SKM-1 treated with dmso at 0.1 percent for 144 hours (cell line): ENCODE results near the gene PSD.

Experiments
- DNase-seq: peaks from one replicate; lab custom pipeline; 2025; ENCODE audit not compliant: unreplicated experiment; lab: John Stamatoyannopoulos, UW

Gene PSD

GRCh38 chr10:102393411-102394078 lies 25.0 kb downstream of the PSD start:
- DNase-seq, result no peak

- DNase-seq, result no peak
These were observed 26.3 kb downstream of the PSD start for GRCh38 chr10:102392306-102392705.

DNA sequence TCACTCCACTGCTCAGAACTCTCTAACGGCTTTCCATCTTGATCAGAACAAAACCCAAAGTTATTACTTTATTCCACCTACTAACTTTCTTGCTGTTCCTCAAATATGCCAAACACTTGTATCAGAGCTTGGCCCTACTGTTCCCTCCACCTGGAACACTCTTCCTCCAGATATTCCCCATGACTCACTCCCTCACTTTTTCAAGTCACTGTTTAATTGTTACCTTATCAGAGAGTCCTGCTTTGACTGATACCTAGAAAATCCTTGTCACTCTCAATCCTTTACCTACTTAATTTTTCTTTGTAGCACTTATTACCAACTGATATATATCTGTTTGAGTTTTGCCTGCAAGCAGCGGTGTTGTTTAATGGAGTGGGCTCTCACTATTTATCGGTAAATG lies 28.7 kb downstream of the PSD start:
- no peak for DNase-seq

DNA sequence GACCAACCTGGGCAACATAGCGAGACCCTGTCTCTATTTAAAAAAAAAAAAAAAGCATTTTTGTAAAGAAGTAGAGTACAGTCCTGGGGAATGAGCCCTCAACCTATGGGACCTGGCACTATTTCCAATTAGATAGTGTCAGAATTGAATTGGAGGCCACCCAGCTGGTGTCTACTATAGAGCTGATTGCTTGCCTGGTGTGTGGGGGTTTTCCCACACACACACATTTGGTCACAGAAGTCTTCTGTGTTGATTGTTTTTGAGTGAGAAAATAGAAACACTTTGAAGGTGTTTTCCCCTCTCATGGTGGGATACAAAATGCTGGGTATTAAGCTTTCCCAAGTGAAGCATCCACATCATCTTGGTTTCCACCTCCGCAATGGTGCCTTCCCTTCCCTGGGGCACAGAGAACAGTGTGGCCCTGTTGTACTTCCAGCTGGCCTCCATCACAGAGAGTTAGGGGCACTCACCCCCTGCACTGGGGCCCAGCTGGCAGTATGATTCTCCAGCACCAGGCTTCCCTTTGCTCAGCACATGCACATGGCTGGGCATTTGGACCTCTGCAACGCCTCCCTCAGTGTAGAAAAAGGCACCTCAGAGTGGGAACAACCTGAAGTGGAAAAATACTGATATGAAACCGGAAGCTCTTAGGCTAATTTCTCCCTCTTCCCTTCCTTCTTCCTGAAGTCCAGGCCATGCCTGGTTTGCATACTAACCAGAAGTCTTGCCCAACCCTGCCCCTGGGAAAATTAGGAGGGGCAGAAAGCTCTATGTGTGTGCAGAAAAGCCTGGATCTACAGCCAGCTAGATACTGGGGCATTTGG lies 33.8 kb downstream of the PSD start:
- DNase-seq, result peak; percentile 30

GRCh38 chr10:102384053-102384452 lies 34.5 kb downstream of the PSD start:
- no peak for DNase-seq

- no peak for DNase-seq
These were observed 35.7 kb downstream of the PSD start for GRCh38 chr10:102382871-102383270.

GRCh38 chr10:102381983-102382382 lies 36.6 kb downstream of the PSD start:
- no peak for DNase-seq

DNA sequence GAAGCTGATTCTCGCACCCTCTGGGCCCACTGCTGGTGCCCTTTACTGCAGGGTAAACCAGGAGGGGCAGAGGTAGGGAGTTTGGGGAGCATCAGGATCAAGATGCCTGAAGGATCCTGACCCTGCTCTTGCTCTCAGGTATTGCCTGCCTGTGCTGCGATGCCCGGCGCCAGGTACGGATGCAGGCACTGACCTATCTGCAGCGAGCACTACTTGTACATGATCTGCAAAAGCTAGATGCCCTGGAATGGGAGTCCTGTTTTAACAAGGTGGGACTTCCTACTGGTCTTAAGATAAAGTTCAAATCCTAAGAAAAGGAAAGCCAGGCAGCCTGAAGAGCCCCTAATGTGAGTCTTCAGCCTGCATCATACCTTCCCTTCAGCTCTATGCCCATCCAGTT lies 39.2 kb downstream of the PSD start:
- DNase-seq, result no peak

DNA sequence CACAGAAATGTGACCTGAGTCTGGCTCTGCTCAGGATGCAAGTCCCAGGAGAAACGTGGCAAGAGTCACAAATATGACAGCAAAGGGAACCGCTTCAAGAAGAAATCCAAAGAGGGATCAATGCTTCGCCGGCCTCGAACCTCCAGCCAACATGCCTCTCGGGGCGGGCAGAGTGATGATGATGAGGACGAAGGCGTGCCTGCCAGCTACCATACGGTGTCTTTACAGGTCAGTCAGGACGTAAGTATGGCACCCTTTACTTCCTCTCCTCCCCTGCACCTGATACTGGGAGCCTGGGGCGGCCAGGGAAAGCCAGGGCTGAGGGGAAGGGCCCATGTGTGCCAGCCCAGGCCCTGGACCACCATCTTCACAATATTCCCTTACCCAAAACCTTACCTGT lies 41.7 kb downstream of the PSD start:
- no peak for DNase-seq

DNA sequence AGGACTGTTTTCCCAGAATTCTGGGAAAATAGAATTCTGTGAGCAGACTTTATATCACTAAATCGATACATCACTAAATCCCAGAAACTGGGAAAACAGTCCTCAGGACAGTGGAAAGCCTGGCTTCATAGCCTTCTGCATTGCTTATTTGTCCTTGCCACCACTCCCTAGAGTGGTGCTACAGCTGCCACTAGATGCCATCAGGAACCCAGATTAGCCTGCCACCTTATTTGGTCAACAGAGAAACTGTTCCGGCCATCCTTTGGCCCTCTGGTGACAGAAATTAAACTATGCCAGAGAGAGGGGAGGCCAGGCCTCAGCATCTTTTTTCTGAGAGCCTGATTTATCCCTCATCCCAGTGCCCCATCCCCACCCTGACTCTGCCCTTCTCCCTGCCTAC lies 42.7 kb downstream of the PSD start:
- DNase-seq, result no peak

DNA sequence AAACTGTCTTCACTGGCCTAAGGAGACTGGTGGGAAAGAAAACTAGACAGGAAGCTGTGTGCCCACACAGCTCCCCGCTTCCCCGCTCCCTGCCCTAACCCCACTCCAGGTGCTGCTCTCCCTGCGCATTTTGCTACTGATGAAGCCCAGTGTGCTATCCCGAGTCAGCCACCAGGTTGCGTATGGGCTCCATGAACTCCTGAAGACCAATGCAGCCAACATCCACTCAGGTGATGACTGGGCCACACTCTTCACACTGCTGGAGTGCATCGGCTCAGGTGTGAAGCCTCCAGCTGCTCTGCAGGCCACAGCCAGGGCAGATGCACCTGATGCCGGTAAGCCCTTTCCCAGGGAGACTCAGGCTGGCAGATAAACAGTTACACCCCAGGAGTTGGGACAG lies 43.3 kb downstream of the PSD start:
- no peak for DNase-seq

- DNase-seq, result no peak
These were observed 47.3 kb downstream of the PSD start for GRCh38 chr10:102371295-102371694.

- no peak for DNase-seq
These were observed 50.5 kb downstream of the PSD start for GRCh38 chr10:102368077-102368476.

GRCh38 chr10:102367441-102367840 lies 51.1 kb downstream of the PSD start:
- no peak for DNase-seq

GRCh38 chr10:102358712-102359382 lies 59.7 kb downstream of the PSD start:
- no peak for DNase-seq

DNA sequence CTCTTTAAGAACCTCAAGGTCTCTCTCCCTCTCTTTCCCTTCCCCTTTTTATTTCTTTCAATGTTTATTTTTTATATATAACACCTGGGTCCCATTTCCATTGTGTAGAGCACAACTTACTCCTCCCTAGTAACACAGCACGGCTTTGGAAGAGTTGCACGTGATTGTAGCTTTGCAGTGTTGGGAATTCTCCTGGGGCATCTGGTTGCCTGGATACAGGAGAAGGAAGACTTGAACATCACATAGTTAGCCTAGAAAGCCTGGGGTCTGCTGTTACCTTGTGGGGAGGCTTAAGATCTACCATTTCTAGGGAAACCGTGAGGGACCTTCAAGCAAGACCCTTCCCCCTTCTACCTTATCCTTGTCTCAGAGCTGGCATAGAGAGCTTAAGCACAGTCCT lies 64.1 kb downstream of the PSD start:
- DNase-seq, result no peak
